Measurements from ENCODE around the gene CBFA2T3.

The CBFA2T3 gene

DNA sequence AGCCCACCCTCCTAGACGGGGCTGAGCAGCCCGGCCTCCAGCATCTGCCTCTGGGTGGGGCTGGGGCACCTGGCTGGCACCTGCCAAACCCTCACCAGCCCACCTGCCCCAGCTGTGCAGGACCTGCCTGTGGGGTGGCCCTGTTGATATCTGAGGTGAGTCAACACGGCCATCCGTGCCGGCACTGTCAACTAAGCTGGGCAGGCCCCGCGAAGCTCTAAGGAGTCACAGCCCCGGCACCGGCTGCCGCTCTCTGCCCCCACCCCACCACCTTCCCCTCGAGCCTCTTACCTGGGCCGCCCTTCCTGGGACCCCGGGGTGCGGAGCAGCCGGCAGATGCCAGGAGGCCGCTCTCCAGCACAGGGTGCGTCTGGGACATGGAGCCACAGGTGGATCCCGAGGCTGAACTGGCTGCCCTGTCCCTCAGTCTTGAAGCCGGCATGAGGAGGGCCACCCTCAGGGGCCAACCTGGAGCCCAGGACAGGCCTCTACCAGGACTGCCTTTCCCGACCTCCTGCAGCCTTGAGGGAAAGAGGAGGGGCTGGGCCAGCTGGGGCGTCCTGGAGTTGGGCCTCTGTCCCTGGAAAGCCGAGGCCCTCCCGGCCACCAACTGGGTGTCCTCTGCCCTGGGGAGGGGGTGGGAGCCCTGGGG, 515 bp downstream of the CBFA2T3 start:
- no peak for DNase-seq (ENCODE audit: low read depth)

DNA sequence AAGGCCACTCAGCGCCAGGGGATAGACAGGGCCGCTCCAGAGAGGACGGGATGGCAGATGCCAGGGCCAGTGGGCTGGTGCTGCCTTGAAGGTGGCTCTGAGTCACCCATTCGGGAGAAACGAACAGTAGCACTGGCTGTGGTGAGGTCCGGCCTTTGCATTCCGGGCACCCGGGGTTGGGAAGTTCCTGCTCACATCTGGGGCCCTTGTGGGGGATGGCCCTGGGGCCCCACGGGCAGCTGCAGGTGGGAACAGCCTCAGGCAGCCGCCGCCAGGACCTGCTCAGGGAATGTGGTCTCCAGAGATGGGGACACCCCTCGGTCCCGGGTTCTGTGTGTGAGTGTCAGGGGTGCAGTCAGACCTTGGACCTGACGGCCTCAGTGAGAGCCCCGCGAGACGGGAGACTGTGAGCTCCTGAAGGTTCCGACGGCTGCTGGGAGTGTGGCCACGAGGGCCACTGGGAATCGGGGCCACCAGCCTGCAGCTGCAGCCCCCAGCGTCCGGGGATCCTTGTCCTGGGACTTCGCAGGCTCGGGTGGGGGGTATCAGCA, 1.4 kb downstream of the CBFA2T3 start:
- no peak for DNase-seq (ENCODE audit: low read depth)

DNA sequence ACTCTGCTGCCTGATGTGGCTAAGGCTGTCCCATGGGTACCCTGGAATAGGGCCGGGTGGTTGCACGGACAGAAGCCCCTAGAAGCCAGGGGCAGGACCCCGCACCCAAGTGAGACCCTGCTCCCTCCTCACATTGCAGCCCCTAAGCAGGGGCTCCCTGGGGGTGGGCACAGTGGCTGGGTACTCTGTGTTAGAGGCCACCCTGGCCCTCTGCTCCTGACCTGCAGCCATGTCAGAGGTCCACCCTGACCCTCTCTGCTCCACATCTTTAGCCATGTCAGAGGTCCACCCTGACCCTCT, 2.1 kb downstream of the CBFA2T3 start:
- DNase-seq (ENCODE audit: low read depth), result no peak

DNA sequence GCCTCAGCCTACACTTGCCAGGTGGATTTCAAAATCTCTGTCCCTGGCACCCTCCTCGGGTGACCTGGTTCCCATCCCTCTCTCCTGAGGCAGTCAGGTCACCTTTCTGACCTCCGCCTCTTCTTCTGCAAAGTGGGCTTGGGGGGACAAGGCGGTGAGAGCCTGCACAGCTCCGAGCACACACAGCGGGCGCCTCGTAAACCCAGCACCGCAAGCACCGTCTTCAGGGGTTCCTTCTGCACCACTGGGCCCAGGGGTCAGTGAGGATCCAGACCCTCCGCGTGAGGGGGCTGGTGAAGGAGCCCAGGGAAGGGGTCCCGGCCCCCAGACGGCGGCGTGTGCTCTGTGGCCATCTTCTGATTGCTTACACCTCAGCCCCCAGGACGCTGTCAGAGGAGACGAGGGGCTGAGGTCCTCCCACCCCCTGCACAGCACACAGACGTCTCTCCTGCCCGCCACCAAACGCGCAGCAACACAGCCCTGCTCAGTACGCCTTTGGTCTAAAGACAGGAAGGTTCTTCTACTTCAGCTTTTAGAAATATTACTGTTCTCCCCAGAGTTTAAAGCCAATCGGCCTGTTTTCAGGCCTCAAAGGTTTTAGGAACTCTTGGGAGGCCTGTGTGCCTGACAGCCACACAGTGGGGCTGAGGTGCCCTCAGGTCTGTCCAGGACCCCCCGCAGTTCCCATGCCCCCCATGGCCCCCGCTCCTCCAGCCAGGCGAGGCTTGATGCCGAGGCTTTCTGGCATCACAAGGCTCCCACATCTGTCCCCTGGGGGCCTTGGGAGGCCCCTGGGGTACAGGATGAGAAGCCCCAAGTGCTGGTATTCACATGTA, 2.7 kb downstream of the CBFA2T3 start:
- DNase-seq (ENCODE audit: low read depth), result no peak

DNA sequence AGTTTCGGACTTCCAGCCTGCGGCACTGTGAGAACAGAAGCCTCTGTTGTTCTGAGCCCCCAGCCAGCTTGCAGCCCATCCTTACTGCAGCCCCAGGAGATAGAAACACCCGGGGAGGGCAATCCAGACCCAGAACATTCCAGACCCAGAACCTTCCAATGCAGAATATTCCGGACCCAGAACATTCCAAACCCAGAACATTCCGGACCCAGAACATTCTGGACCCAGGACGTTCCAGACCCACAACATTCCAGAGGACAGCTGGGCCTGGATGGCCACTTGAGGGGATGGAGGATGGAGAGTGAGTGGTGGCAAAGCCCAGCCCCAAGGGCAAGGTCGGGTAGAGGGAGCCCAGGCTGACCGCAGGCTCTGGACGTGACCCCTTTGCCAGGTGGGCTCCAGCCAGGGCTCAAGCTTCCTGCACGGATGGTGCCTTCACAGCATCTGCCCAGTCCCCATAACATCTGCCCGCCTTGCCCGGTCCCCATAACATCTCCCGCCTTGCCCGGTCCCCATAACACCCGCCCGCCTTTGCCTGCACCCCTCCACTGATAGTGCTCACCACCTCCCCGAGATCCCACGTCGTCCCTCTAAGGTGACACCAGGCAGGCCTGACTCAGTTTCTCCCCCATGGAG, 3.5 kb downstream of the CBFA2T3 start:
- DNase-seq (ENCODE audit: low read depth), result no peak

DNA sequence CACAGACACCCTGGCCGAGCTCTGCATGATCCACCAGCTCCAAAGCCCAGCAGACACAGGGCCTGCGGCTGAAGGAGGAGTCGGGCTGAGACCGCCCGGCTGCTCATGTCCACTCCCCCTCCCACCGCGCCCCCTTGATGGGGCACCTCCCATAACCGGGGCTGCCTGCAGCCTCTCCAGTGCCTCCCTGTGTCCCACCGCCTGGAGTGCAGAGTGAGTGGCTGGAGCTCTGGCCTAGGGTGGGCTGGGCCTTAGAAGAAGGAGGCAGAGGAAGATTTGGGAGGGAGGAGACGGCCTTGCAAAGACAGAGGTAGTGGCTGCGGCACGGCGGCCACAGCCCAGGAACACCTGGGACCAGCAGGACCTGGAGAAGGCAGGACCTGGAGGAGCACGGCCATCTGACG, 4.0 kb downstream of the CBFA2T3 start:
- DNase-seq (ENCODE audit: low read depth), result no peak

DNA sequence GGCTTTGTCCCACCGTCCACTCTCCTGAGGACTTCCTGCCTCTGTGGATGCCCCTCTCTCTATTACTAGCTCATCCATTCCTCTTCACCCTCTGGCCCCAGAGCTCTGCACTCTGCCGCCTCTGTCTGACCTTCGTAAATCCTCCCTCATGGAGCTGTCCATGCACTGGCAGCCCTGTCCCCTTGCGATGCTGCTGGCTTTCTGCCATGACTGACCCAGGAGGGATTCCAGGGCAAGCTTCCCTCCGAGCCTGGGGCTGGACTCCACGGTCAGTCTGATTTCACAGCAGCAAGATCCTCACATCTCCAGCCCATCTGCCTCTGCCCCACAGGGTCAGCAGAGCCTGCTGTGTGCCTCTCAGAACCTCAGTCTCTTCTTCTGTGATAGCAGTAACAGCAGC, 4.7 kb downstream of the CBFA2T3 start:
- DNase-seq (ENCODE audit: low read depth), result no peak

DNA sequence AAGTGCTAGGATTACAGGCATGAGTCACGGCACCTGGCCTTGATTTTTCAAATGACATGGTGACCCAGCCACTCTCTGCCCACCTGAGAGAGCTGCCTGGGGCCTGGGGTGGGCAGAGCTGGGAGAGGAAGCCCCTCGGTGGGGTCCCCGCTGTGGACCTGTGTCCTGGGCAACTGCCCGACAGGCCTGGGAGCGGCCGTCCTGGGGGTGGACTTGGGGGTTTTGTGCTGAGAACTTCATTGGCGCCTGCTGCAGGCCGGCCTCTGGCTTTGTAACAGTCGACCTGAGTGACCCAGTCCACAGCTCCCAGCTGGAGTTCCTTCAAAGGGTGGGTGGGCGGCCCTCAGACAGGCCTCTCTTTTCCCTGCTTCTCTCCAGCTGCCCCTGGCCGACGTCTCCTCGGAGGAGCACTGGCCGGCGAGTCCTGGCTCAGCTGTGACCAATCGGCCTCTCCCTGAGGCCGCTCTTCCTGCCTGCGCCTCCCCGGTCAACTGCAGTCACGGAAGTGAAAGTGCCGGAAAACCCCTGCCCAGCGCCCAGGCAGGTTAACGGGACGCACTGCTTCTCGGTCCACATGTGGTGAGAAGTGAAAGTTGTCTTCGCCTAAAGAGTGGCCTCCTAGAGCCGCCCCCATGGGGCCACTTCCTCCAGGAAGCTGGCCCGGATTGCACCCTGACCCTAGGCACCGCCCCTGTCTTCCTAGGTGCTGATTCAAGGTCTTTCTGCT, 5.5 kb downstream of the CBFA2T3 start:
- DNase-seq (ENCODE audit: low read depth), result no peak

DNA sequence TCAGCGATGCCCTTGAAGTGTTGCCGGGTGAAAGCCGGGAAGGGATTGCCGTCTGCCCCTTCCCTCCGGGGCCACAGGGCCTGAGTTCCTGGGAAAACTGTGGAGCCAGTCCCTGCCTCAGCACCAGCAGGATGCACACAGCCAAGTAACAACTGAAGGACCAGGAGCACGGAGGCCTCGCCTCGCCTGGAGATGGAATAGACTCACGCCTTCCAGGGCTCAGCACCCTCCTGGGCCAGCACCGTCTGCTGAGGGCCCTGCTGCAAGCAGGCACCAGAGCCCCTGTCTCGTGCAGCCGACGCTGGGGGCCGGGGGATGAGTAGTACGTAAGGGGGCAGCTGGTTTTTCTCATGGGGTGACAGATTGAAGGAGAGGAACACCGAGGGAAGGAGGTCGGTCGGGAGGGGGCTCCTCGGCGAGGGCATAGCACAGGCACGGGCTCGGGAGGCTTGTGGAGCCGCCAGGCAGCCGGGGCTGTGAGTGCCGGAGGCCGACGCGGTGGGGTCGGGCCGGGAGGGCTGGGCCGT, 6.4 kb downstream of the CBFA2T3 start:
- DNase-seq (ENCODE audit: low read depth), result no peak

DNA sequence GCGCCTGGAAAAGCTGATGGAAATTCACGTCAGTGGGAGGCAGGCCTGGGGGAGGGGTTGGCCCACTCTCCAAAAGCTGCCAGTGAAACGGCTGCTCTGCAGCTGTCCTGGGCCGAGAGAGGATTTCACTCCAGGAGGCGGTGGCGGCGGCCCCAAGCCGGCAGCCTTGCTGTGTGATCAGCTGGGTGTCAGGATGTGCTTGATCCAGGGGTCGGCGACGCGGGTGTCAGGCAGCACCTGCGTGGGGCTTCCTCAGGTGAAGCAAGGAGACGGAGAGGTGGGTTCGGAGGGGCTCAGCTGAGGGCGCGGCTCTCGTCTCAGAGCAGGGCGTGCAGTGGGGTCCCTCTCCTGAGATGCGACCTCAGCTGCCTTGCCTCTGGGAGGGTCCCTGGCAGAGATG, 7.0 kb downstream of the CBFA2T3 start:
- DNase-seq (ENCODE audit: low read depth), result no peak

DNA sequence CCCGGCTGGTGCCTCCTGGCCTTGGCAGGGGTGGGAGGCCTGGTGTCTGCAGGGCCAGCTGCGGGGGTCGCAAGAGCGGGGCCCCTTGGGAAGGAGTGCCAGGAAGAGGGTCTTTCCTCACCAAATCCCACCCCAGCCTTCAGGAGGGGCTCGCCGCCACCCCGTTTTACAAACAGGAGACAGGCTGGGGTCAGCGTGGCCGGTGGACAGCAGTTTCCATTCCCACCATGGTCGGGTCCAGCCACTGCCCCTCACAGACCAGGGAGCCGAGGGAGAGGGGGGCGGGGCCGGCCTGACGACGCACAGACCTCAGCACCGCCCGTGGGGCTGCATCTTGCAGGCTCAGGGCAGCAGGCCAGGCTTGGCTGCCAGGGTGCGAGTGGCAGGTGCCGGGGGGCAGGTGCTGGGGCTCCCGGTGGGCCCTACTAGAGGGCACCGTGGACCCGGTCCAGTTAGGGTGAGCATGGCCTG, 7.6 kb downstream of the CBFA2T3 start:
- no peak for DNase-seq (ENCODE audit: low read depth)

DNA sequence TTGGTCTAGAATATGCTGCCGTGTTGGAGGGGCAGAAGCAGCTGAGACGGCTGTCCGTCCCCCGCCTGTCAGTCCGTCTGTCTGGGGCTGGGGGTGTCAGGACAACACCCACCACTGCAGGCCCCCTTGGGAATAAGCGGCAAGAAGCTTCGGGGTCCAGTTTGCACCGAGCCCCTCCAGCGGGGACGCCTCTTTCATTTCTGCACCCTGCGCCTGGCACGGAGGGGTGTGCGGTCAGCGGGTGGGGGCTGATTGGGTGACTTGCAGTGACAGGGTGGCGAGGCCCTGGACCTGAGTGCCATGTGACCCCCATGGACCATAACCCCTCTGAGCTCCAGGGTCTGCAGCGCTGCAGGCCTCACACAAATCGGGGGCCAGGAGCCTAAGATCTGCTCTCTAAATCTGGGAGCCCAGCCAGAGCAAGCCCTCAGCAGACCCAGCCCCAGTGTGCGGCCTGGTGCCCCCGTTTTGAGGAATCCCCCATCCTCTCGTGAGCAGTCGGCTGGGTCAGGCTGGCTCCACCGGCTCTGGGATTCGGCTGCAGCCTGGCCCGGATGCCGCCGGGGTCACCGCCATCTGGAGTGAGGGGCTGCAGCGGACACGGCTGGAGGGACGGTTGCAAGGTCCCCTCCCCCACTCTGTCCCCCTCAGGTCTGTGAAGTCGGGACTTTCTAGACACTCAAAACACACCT, 8.3 kb downstream of the CBFA2T3 start:
- no peak for DNase-seq (ENCODE audit: low read depth)

DNA sequence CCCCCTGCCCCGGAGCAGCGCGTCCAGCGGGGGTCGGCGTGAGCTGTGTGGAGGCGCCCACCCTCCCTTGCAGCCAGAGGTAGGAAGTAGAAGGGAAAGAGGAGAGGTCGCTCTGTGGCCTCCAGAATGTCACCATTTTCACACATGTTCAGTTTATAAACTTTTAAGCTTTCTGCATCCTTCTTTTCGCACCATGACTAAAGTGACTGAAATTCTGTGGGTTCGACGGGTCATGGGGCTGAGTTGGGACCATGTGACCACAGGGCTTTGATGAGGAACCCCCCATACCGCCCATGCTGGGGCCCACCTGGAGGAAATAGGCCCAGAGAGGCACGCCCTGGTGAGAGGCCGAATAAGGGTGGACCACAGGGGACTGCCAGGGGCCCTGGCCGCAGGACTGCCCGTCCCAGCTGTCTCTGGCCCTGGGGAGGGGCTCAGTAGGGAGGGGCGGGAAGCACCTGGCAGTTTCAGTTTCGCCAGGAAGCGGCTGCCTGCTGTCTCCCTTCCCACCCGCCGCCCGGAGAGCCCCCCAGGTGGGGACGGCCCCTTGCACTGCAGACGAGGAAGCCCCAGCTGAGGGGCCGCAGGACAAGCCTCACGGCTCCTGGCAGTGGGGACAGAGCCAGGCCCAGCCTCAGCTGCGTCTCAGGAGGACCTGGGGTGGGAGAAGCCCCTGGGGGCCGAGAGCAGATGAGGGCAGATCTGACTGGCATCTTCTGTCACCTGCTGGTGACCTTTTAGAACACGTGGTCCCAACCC, 9.0 kb downstream of the CBFA2T3 start:
- DNase-seq (ENCODE audit: low read depth), result no peak

DNA sequence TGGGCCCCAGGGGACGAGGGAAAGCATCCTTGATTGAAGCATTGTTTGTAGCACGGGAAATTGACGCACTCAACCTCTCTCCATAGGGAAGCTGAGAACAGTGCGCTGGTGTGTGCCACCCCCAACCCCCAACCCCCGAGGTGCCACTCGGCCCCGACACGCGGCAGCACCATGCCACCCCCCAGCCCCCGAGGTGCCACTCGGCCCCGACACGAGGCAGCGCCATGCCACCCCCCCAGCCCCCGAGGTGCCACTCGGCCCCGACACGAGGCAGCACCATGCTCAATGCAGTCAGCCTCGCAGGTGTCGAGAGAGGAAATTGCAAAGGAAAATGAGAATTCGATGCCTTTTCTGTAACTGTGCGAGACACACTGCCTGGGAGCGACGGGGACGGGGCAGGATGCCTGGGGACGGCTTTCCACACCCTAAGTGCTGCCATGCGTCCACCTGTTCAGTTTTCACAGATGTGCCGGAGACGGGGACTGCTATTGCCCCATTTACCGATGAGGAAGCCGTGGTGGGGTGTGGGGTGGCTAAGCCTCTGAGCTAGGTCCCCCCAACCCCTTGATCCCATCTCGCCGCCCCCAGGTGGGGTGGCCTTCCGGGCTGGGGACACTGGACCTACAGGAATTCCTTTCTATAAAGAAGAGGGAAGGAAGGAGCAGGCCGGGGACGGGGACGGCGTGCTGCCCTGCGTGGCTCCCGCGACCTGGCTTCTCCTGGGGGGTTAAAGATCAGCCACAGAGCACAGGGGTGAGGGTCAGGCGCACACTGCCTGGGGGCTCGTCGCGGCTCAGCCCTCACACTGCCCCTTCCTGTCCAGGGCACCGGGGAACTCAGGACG, 9.8 kb downstream of the CBFA2T3 start:
- no peak for DNase-seq (ENCODE audit: low read depth)

DNA sequence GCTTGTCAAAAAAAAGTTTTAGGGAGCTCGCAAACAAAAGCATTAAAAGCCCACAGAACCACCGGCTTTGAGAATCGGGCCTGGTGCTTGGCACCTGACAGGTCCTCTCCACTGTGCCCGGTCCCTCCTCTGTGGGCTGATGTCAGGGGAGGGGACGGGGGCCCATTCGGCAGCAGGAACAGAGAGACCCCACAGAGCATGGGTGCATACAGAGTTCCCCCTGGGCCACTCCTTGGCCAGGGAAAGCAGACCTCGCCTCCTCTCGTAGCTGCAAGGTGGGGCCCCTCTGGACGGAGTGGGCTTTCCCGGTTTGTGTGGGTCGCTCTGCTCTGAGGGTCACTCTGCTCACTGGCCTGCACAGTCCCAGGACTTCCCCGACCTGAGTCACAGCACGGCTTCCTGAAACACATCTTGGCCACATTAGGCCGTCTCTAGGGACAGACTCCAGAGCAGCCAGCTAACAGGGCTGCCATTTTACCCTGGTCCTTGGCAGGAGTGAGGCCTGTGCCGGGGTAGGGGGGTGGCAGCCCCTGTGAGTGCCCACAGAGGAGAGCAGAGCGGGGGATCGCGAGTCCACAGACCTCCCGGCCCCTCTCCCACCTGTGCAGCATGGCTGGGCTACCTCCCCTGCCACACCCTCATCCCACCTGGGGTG, 11.1 kb downstream of the CBFA2T3 start:
- DNase-seq (ENCODE audit: low read depth), result no peak

DNA sequence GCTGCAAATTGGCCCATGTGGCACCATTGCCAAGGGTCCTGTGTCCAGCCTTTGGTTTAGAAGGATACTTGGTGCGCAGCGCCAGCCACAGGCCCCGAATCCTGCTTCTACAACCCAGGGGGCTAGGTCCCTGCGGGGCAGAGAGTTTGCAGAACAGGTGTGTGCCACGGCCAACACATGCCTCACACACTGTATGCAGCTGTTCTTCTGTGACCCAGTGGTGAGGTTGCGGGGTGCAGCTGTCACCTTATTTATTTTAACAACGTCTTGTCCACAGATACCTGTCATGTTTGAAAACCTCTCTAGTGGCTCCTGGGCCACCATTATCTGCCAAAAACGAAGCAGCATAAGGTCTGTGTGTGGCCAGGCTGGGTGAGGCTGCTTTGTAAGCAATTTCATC, 11.6 kb downstream of the CBFA2T3 start:
- no peak for DNase-seq (ENCODE audit: low read depth)

DNA sequence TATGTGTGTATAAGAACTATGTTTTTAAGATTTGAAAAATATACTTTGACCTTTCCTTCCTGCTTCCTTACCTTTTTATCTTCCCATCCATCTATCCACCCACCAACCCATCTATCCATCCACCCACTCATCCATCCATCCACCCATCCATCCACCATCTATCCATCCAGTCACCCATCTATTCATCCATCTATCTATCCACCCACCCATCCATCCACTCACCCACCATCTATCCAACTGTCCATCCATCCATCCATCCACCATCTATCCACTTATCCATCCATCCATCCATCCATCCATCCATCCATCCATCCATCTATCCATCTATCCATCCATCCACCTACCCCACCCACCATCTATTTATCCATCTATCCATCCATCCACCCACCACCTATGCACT, 12.4 kb downstream of the CBFA2T3 start:
- no peak for DNase-seq (ENCODE audit: low read depth)

DNA sequence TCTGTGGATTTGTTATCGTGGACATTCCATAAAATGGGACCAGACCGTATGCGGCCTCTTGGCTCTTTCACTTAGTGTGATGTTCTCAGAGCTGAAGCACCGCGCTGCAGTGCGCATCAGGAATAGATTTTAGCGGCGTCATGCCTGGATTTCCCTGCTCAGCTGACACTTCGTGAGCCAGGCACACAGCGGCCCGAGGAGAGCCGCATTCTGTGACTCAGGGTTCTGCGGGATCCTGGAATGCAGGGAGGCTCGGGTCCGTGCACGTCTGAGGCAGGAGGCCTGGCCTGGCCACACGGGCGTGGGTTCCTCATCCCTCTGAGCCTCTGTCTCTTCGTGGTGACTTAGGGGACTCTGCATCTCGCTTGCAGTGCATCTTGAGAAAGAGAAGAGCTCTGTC, 13.4 kb downstream of the CBFA2T3 start:
- DNase-seq (ENCODE audit: low read depth), result peak; percentile 42

DNA sequence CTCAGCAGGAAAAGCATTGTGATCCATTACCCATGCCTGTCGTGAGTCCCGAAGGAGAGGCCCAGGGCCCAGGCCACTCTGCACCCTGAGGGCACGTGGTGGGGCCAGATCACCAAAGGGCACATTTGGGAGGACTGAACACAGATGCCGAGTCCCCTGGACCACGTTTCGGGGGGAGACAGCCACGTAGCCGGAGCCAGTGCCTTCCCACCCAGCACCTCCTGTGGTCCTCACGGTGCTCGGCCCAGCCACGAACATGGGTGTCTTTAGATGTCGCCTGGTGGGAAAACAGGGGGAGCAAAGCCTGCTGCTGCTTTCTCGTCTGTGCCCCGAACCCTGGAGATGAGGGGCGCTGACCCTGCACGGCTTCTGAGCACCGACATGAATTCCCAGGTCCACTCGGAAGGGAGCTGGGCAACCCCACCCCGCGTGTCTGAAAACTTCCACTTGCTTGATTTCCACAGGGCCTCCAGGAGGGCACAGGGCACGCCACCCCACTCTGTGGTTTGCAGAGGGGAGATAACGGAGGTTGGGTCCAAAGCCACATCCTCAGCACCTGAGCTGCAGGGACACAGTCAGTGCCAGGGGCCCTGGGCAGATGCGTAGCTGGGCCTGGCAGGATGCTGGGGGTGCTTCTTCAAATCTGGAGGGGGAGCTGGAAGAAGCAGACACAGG, 14.4 kb downstream of the CBFA2T3 start:
- DNase-seq (ENCODE audit: low read depth), result no peak
